LNCAP (cell line): ENCODE data around the gene SYT1.

Source experiments
- TF ChIP-seq, protein P1 (sequence below): fragments of 450-650 bp; IDR thresholded peaks from 2 replicates; pipeline ENCODE4 v1.5.1; 2017; ENCODE audit warnings: mild to moderate bottlenecking

SYT1 gene

DNA sequence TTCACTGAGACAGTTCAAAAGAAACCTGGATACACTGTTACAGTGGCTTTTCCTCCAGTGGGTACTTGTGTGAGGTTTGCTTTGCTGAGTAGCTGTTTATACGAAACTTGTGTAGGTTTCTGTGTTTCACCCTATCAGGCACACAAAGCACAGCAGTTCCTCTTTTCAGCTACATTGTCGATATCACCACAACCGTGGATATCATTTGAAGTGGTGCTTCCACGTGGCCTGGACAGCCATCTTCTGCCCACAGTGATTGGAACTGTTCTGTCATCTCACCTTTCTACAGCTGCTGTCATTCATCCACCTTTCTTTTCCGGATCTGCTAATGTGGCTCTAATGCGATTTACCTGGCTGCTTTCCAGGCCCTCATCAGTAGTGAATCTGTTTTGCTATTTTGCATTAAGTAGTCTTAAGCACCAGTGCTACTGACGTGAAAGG is 368.8 kb downstream of the SYT1 start:
- TF ChIP-seq, protein P1, sequence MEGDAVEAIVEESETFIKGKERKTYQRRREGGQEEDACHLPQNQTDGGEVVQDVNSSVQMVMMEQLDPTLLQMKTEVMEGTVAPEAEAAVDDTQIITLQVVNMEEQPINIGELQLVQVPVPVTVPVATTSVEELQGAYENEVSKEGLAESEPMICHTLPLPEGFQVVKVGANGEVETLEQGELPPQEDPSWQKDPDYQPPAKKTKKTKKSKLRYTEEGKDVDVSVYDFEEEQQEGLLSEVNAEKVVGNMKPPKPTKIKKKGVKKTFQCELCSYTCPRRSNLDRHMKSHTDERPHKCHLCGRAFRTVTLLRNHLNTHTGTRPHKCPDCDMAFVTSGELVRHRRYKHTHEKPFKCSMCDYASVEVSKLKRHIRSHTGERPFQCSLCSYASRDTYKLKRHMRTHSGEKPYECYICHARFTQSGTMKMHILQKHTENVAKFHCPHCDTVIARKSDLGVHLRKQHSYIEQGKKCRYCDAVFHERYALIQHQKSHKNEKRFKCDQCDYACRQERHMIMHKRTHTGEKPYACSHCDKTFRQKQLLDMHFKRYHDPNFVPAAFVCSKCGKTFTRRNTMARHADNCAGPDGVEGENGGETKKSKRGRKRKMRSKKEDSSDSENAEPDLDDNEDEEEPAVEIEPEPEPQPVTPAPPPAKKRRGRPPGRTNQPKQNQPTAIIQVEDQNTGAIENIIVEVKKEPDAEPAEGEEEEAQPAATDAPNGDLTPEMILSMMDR = no peak

DNA sequence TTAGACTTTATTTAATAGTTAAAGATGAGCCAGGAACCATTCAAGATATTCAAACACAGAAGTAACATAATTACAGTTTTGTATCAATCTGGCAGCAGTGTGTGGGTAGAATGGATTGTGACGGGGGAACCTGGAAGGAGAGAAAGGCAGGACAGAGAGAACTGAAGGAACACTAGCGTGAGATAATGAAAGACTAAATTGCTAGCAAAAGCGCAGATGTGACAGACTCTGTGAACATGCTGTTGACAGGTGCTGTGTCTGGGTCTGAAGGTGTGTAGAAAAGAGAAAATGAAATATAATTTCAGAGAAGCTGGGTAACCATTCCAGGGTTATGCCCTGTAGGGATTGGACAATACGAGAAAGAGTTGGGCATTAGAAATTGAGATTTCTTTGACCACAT is 372.3 kb downstream of the SYT1 start:
- TF ChIP-seq, protein P1 = no peak

DNA sequence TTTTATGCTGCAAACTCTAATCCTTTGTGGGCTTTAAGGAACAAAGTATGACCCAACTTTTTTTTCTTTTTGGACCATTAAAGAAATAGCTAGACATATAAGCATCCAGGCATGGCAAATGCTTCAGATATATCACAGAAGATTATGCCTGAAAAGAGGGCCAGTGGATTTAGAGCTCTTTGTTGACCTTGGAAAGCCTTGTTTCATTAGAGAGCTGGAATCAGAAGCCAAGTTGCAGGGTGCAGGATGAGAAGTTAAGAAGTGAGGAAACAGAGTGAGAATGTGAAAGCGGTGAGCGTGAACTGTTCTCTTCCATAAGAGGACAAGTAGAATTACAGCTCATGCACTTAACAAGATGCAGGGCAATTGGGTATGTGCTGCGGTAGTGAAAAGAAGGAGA is 373.7 kb downstream of the SYT1 start:
- TF ChIP-seq, protein P1 = no peak

DNA sequence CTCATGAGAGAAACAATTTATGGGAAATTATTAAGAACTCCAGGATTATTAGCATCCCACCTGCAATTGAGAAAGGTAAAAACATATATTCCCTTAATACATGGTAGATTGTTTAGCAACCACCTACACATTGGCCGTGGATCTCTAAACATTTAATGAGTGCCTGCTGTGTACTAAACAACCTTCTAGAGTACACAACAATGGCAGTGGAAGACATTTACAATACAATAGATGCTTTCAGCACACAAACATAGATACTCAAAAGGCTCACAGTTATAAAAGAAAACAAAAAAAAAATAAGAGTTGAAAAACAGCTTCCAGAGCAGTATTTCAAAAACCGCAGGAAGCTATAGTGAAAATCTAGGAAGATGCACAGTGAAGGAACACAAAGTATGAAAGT is 382.9 kb downstream of the SYT1 start:
- TF ChIP-seq, protein P1 = no peak

DNA sequence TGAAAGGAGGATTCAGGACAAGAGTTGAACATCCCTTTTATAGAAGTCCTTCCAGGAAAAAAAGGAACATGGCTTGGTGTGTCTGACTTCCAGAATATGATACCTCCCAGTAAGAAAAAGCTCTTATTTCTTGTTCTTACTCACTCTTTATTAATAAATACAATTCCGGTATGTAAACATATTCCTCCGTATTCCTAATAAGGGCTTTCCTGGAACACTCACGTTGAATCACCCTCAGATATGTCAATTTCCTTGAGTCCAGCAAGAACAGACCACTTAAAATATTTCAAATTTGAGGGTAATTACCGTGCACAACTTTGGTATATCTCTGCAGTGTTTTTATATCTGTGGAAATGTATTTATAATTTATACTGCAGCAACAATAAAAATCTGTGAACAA is 385.6 kb downstream of the SYT1 start:
- TF ChIP-seq, protein P1 = no peak

DNA sequence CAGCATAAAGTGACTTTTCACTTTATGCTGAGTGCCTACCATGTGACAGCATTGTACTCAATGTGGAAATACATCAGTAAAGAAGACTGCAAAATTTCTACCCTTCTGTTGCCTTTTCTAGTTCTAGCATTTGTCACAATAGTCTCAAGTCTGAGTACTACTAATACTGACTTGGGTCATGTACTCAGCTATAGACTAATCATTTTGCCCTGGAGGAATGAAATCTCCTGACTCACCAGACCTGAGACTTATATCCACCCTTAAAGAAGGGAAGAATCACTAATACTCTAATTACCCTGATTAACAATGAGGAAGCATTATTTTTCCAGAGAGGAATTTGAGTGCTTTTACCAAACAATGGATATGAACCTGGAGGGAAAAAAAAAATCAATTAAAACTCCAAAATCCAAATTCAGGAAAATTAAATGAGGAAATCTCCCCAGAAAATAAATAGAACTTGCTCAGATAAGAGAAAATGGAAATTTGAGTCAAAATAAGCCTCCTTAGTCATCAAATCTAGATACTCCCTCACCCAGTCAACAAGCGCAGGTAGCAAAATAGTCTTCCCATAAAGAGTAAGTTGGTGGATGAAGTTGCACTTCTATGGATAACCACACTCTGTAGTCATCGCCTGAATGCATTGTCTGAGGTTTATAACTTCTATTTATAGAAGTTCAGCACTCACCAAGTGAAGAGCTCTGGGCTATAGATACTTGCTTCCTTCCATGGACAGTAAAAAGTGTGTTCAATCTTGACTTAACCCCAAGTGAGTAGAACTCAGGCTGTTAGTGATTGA is 386.6 kb downstream of the SYT1 start:
- TF ChIP-seq, protein P1 = no peak

DNA sequence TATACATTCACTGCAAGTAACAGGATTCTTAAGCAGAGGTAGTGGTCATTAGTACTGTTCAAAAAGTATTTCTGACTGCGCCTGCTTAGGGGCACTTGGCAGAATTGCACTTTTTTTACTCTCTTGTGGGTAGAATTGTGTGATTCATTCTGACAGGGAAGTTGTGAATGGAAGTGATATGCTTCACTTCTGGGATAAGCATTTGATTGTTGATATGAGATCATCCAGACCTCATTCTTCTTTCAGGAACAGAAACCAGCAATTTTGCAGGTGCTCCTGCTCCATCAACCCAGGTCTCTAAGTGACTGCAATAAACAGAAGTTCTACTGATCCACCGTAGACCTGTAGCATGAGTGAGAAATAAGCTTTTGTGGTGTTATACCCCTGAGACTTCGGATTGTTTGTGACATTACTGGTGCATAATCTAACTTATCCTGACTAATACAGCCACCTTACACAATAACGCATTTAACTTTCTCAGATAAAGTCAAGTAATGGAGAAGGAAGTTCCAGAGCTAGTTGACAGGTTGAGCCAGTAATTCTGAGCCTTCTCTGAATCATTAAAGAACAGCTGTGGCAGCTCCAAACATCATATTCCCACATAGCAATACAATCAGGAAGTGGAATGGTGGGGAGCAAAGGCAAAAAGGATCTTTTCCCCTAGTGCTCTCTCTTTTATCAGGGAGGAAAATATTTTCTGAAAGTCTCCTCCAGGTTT is 387.9 kb downstream of the SYT1 start:
- TF ChIP-seq, protein P1 = no peak
